ENCODE measurements around the gene MRTFB.

Gene MRTFB

DNA sequence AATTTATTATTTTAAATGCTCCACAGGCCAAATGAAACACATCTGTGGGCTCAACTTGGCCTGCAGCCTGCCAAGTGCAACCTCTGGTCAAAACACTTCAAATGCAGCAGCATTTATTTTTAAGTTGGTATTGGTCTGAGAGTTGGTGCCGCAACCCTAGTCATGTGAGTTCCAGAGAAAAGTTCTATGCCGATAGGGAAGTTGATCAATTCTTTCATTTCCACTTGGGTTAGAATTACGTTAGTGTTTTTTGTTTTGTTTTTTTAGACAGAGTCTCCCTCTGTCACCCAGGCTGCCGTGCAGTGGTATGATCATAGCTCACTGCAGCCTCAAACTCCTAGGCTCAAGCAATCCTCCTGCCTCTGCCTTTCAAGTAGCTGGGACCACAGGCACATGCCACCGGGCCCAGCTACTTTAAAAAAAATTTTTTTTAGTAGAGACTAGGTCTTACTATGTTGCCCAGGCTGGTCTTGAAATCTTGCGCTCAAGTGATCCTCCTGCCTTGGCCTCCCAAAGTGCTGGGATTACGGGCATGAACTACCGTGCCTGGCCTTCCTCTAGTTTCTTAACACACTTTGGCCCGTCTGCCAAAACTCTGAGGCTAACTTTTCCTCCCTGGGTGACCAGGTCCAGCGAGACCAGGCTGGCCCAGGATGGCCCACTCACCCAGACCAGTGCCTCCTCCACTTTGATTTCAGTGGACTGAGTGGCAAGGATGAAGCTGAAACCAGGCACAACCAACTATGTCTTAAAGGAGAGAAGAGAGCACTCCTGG is 221.1 kb downstream of the MRTFB start:
- no peak for DNase-seq

DNA sequence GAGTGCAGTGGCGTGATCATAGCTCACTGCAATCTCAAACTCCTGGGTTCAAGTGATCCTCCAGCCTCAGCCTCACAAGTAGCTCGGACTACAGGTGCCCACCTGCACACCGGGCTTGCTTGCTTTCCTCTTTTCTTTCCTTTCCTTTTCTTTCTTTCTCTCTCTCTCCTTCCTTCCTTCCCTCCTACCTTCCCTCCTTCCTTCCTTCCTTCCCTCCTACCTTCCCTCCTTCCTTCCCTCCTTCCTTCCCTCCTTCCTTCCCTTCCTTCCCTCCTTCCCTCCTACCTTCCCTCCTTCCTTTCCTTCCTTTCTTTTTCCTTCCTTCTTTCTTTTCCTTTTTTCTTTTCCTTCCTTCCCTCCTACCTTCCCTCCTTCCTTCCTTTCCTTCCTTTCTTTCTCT is 225.5 kb downstream of the MRTFB start:
- DNase-seq: no peak

DNA sequence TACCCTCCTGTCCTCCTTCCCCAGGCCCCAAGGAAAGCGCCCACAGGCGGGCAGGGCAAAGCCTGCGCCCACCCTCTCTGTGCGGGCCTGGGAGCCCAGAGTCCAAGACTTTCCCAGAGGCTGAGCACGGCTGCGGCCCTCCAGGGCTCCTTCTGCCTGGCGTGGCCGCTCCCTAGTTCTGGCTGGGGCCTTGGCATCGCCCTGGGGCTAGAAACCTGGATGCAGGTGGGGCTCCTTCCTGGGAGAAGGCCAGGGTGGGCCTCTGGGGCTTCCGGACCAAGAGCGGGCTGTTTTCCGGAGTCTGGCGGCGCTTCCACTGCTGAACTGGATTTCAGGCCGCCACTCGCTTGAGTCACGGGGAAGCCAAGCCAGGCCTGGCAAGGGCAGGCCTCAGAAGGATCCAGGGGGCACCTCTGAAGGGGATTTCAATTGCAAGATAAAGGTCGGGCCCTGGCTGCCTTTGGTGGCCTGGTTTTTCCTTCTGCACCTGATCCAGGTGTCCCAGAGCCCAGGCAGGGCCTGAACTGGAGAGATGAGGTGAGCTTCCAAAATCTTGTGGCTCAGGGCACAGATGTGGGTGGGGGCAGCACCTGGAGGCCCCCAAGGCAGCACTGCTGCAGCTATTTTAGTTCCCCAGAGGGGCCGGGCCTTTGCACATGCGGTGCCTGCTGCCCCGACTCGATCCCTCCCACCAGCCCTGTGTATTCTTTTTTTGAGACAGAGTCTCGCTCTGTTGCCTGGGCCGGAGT is 227.4 kb downstream of the MRTFB start:
- DNase-seq: no peak

DNA sequence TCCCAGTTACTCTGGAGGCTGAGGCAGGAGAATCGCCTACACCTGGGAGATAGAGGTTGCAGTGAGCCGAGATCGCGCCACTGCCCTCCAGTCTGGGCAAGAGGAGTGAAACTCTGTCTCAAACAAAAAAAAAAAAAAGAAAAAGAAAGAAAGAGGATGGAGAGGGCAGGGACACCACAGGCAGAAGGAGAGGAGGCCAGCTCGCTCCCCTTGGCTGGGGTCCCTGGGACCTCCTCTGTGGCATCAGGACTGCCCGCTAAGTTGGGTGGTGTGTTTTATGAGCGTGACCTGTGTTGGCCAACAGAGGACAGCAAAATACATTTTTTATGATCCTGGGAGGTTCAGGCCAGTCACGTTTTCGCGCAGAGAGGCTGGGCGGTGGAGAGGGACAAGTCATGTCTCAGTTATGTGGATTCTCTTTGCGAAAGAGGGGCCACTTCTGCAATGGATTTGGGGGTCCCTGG is 229.6 kb downstream of the MRTFB start:
- peak; percentile 70 for DNase-seq

GRCh38 chr16:14301169-14302030 is 230.3 kb downstream of the MRTFB start:
- DNase-seq: no peak

- peak; percentile 24 for DNase-seq
Measured at GRCh38 chr16:14302031-14302398, 230.9 kb downstream of the MRTFB start.

GRCh38 chr16:14302399-14303181 is 231.5 kb downstream of the MRTFB start:
- DNase-seq: no peak

- DNase-seq: no peak
Measured at GRCh38 chr16:14303182-14303618, 232.1 kb downstream of the MRTFB start.

GRCh38 chr16:14303639-14304394 is 232.7 kb downstream of the MRTFB start:
- DNase-seq: no peak

- DNase-seq: no peak
Measured at GRCh38 chr16:14304891-14305460, 233.9 kb downstream of the MRTFB start.

GRCh38 chr16:14306485-14307058 is 235.5 kb downstream of the MRTFB start:
- DNase-seq: no peak

GRCh38 chr16:14307059-14307526 is 236.0 kb downstream of the MRTFB start:
- DNase-seq: no peak

- no peak for DNase-seq
Measured at GRCh38 chr16:14307527-14308367, 236.6 kb downstream of the MRTFB start.

DNA sequence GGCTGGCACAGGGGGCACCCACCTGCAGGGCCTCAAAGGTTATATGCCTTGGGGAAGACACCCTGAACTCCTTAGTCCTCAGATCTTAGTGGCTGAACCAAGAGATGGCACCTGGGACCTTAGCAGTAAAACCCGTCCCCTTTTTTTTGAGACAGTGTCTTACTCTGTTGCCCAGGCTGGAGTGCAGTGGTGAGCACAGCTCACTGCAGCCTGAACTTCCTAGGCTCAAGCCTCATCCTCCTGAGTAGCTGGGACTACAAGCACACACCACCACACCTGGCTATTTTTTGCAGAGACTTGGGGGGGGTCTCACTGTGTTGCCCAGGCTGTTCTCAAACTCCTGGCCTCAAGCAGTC is 237.2 kb downstream of the MRTFB start:
- no peak for DNase-seq

GRCh38 chr16:14309001-14309886 is 238.1 kb downstream of the MRTFB start:
- no peak for DNase-seq

- no peak for DNase-seq
Measured at GRCh38 chr16:14309906-14310305, 238.8 kb downstream of the MRTFB start.

- no peak for DNase-seq
Measured at GRCh38 chr16:14310519-14310991, 239.4 kb downstream of the MRTFB start.

DNA sequence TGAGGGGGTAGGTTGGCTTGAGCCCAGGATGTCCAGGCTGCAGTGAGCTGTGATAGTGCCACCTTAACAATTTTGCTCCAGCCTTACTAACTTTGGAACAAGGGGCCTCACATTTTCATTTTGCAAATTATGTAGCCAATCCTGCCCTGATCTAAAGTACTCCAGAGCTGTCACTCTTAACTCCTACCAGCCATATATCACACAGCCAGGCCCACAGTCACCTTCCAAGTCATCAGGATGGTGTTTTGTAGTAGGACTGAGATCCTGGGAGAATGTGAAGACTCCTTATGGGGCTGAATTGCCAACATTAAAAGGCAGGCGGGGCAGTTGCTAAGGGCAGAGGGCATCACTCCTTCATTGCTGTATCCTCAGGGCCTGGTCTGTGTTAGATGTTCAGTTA is 243.0 kb downstream of the MRTFB start:
- DNase-seq: no peak
